ENCODE results near the gene ERLIN1.

DNA sequence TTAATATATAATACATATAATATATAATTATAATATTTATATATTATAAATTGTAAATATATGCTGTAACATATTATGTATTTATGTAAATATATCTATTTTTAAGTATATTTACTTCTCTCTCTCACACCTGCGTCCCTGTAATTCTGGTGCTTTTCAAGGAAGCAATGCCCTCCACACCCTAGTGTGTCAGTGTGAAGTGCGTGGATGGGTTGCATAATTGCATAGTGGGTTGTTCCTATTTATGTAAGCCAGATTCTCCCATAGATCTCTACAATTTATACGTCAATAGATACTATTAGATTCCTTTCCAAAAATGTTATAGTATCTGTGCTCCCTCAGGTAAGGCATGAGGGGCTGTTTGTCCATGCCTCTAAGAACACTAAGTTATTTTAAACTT, 54.3 kb downstream of the ERLIN1 start:
- TF ChIP-seq, protein P1, sequence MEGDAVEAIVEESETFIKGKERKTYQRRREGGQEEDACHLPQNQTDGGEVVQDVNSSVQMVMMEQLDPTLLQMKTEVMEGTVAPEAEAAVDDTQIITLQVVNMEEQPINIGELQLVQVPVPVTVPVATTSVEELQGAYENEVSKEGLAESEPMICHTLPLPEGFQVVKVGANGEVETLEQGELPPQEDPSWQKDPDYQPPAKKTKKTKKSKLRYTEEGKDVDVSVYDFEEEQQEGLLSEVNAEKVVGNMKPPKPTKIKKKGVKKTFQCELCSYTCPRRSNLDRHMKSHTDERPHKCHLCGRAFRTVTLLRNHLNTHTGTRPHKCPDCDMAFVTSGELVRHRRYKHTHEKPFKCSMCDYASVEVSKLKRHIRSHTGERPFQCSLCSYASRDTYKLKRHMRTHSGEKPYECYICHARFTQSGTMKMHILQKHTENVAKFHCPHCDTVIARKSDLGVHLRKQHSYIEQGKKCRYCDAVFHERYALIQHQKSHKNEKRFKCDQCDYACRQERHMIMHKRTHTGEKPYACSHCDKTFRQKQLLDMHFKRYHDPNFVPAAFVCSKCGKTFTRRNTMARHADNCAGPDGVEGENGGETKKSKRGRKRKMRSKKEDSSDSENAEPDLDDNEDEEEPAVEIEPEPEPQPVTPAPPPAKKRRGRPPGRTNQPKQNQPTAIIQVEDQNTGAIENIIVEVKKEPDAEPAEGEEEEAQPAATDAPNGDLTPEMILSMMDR (conservative IDR thresholded peaks at IDR 0.05; ENCODE audit: low read length), result no peak
- no peak for TF ChIP-seq EZH2phosphoT487 (IDR thresholded peaks at IDR 0.05; ENCODE audit: borderline replicate concordance)

Measured in Loucy (cell line).